Measurements from ENCODE around the gene XPO4. TPM values are rescaled to one million over a fixed set of nuclear protein-coding genes. Genes with fewer than 3 reads are reported as not detected.

Gene XPO4
- total RNA-seq, 1 experiment from 2014 or later: 34.1 TPM

GRCh38 chr13:20860844-20861243 lies 41.7 kb downstream of the XPO4 start:
- peaks cover 9 to 33% (median 17%) of the 10 kb centered on the region in 3 experiments; a peak in 6 of 7 replicates for H3K36me3 Mint-ChIP-seq (ENCODE audit: insufficient read depth in 1 of 3, low read depth in 3 of 3)

More at GRCh38 chr13:20860844-20861243, 41.7 kb downstream of the XPO4 start:
- 0 out of 4 replicates have a peak, but pooled peaks cover 2 to 3% of the 10 kb centered on the region in 2 experiments for H3K4me1 Mint-ChIP-seq
- Histone ChIP-seq H2BK15ac (ENCODE audit: low read depth, low read length) (no peak overlapping the region), H3K23ac (ENCODE audit: insufficient read length, low read depth, low read length) (no peak overlapping the region), H3K18ac (ENCODE audit: insufficient read length, low read depth, low read length) (no peak overlapping the region), H3K27me3 (ENCODE audit: insufficient read depth, low read length) (no peaks in the 10 kb centered on the region), H2BK120ac (ENCODE audit: low read depth, low read length, poor library complexity, severe bottlenecking) (no peak overlapping the region), H2BK20ac (ENCODE audit: low read depth, low read length, poor library complexity, severe bottlenecking) (no peak overlapping the region), H2BK12ac (ENCODE audit: insufficient read length, low read depth, low read length) (no peak overlapping the region), H2BK5ac (ENCODE audit: insufficient read length, low read length) (no peak overlapping the region), H3K9ac (ENCODE audit: extremely low read depth, insufficient read length, low read length) (no peak overlapping the region), H4K5ac (ENCODE audit: insufficient read length, low read depth, low read length) (no peak overlapping the region), H3K4ac (ENCODE audit: low read depth, low read length) (no peak overlapping the region), H3K27ac (ENCODE audit: insufficient read length, low read depth, low read length) (no peak overlapping the region), H3K56ac (ENCODE audit: insufficient read length, low read depth, low read length) (no peak overlapping the region), H4K91ac (ENCODE audit: insufficient read length, low read depth, low read length) (no peak overlapping the region), H3K14ac (ENCODE audit: insufficient read depth, low read length) (no peak overlapping the region), H3K79me2 (ENCODE audit: insufficient read depth, low read length) (peaks cover 4% of the 10 kb centered on the region; the same call in 1 of the 2 replicates), H4K8ac (replicated peaks; ENCODE audit: insufficient read length, low read depth, low read length) (no peak overlapping the region), H3K23me2 (ENCODE audit: insufficient read length, low read depth, low read length, poor library complexity, severe bottlenecking) (no peaks in the 10 kb centered on the region), H3T11ph (ENCODE audit: low read length) (no peak overlapping the region), H2AFZ (ENCODE audit: low read length) (no peak overlapping the region), H2AK5ac (ENCODE audit: insufficient read length, low read length) (no peak overlapping the region), H4K20me1 (ENCODE audit: control insufficient read depth, insufficient read depth, insufficient read length) (no peaks in the 10 kb centered on the region), H3K4me1 (ENCODE audit: insufficient read depth, low read length) (no peaks in the 10 kb centered on the region), H3K79me1 (ENCODE audit: insufficient read depth, low read depth, low read length, poor library complexity, severe bottlenecking) (peaks cover 4% of the 10 kb centered on the region), H3K9me3 (ENCODE audit: control insufficient read depth, low read depth, low read length) (no peaks in the 10 kb centered on the region), H3K4me2 (ENCODE audit: insufficient read depth, insufficient read length, low read length) (no peak overlapping the region)
- no peaks in the 10 kb centered on the region for H3K9me3 Mint-ChIP-seq
- H3K4me3 Mint-ChIP-seq: no peak overlapping the region
- DNase-seq: no peak
- H3K27me3 Mint-ChIP-seq (ENCODE audit: low read depth): no peaks in the 10 kb centered on the region
- TF ChIP-seq CTCF (conservative IDR thresholded peaks at IDR 0.05): no peak
- H3K27ac Mint-ChIP-seq: no peak overlapping the region

All from H9 (cell line).